Smooth muscle cell of trachea (primary cell): ENCODE data around the gene CCNG2. TPM values are rescaled to one million over a fixed set of nuclear protein-coding genes. Genes with fewer than 3 reads are reported as not detected.

Experiments
- total RNA-seq: library from RNA; depleted of rRNA; stranded (reverse); fragments of >200 nt; gene quantifications from 2 replicates; pipeline ENCODE4 v1.2.1, GENCODE V29; 2014

Gene CCNG2, protein sequence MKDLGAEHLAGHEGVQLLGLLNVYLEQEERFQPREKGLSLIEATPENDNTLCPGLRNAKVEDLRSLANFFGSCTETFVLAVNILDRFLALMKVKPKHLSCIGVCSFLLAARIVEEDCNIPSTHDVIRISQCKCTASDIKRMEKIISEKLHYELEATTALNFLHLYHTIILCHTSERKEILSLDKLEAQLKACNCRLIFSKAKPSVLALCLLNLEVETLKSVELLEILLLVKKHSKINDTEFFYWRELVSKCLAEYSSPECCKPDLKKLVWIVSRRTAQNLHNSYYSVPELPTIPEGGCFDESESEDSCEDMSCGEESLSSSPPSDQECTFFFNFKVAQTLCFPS
- total RNA-seq: 23.0 and 40.9 TPM in 2 replicates

DNA sequence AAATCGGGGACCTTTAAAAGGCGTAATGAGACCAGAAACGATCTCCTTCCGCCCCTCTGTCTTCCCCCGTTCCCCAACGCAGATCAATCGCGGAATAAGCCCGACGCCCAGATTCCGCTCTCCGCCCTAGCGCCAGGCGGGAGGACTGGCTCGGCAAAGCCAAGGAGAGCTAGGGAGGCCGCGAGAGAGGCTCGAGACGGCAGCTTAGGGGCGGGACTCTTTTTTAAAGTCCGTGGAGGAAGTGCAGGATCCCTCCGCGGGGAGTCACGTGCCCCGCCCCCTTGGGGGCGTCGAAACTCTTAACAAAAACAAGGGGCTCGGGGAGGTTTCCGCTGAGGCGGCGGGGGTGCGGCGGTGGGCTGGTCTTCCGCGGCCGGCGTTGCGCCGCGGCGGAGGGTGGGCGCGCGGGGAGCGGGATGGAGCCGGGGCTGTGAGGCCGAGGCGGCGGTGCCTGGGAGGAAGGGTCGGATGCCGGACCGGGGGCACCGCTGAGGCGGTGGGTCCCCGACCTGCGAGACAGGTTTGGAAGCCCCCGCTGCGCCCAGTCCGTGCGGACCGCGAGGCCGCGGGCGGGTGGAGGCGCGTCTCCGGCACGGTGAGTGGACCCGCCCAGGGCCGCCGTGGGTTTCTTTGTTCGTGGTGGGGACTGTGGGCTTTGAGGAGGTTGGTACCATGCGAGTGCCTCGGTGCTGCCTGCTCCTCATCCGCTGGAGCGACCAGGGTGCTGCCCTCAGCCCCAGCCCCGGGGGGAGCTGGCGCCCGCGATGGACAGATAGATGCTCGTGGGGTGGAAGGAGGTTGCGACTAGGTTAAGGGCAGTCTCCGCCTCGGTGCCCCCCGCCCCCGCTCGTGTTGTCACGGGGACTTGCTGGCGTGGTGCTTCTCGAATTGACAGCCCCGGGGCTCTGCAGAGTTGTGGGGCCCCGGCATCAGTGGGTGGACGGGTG lies at the start of gene CCNG2:
Gene CCNG2 (plus strand): TSS at position 296 of the 947 bp plus-strand sequence. CDS start 1,326 bp downstream, outside the sequence.

Other genes starting within 250 kb of the CCNG2 start
- gene SEPTIN11, start 207.5 kb upstream of the CCNG2 start, total RNA-seq: 404 and 546 TPM in 2 replicates
- 125 and 146 TPM in 2 replicates for gene CCNI, start 81.2 kb upstream of the CCNG2 start, total RNA-seq